K562 (cell line): ENCODE data around the gene EMC8. TPM values are rescaled to one million over a fixed set of nuclear protein-coding genes. Genes with fewer than 3 reads are reported as not detected.

Experiments used
- ATAC-seq: fragments of 200-7000 bp; cut with Tn5 transposase; 3 replicates; pipeline ENCODE4 v1.9.1; 2020; ENCODE audit warnings: moderate library complexity
- BruUV-seq: library from RNA; stranded (reverse); fragments of 400-500 nt; replicated peaks from 2 replicates; lab custom pipeline; 2021; lab: Mats Ljungman, UMichigan
- CTCF ChIA-PET: fragments of 300-600 bp; formaldehyde crosslinking; extraction: SDS; loops from one replicate; lab custom pipeline; 2021; ENCODE audit warnings: low intra/inter-chr PET ratio; lab: Yijun Ruan, JAX
- POLR2A ChIA-PET: fragments of 300-600, 350-650 bp; sonication (Branson Sonifier 250); formaldehyde crosslinking; extraction: SDS; loops from one replicate; lab custom pipeline; 2021; ENCODE audit warnings: antibody characterized with exemption, inconsistent platforms; lab: Yijun Ruan, JAX
- DNase-seq, 4 experiments: peaks; one replicate each; pipeline versions ENCODE4 v3.0.0 to v3.0.0-alpha.2; 2011 to 2018; ENCODE audit warnings: low spot score in 3 of 4, mixed read lengths in 3 of 4; ENCODE audit errors: extremely low read depth in 1 of 4
- FAIRE-seq: peaks from 2 replicates; lab custom pipeline; 2011; peaks lifted over from hg19 to GRCh38; lab: Jason Lieb, UNC
- H2AFZ ChIP-seq: 2 replicates; pipeline ENCODE4 v1.6.0; 2011; ENCODE audit warnings: low read depth, low read length, control low read depth, inconsistent platforms
- H3K27ac ChIP-seq: fragments of 200-600 bp; 3 replicates; pipeline ENCODE4 v1.8.0; 2011; ENCODE audit warnings: low read depth, mild to moderate bottlenecking, control low read depth, inconsistent platforms, low read length, moderate library complexity, mixed read lengths; ENCODE audit errors: extremely low read depth
- H3K27me3 ChIP-seq, 2 experiments: fragments of 300-600 bp in 1 of 2; 2 replicates in 1 of 2; 3 replicates in 1 of 2; pipeline versions ENCODE4 v1.6.0 to v1.8.0; 2011; ENCODE audit warnings: inconsistent platforms in 2 of 2, low read length in 2 of 2, mild to moderate bottlenecking in 1 of 2, mixed read lengths in 1 of 2, moderate library complexity in 1 of 2; ENCODE audit not compliant: control insufficient read depth in 2 of 2, insufficient read depth in 2 of 2
- H3K36me3 ChIP-seq: fragments of 300-600 bp; 3 replicates; pipeline ENCODE4 v1.8.0; 2011; ENCODE audit warnings: mild to moderate bottlenecking, low read length, inconsistent platforms; ENCODE audit not compliant: control insufficient read depth, insufficient read depth
- H3K4me1 ChIP-seq, 2 experiments: fragments of 200-600 bp in 1 of 2; replicated peaks in 1 of 2; 2 replicates in 1 of 2; 3 replicates in 1 of 2; pipeline versions ENCODE4 v1.5.1 to v1.8.0; 2011; ENCODE audit warnings: inconsistent platforms in 2 of 2, low read length in 2 of 2, mild to moderate bottlenecking in 1 of 2, mixed read lengths in 1 of 2, moderate library complexity in 1 of 2; ENCODE audit not compliant: control insufficient read depth in 2 of 2, insufficient read depth in 2 of 2
- H3K4me2 ChIP-seq: 2 replicates; pipeline ENCODE4 v1.6.1; 2011; ENCODE audit warnings: low read length, control low read depth, inconsistent platforms, mixed read lengths; ENCODE audit not compliant: insufficient read depth
- H3K4me3 ChIP-seq: fragments of 200-600 bp; sonication (generic), shearing (Covaris generic); 2 replicates; pipeline ENCODE4 v1.5.1; 2016; ENCODE audit warnings: control low read depth, inconsistent platforms
- H3K79me2 ChIP-seq: fragments of 200-600 bp; 3 replicates; pipeline ENCODE4 v1.8.0; 2011; ENCODE audit warnings: low read length, inconsistent platforms; ENCODE audit not compliant: control insufficient read depth, insufficient read depth
- H3K9ac ChIP-seq, 2 experiments: 2 replicates each; pipeline versions ENCODE4 v1.6.0 to v1.6.1; 2011; ENCODE audit warnings: low read depth in 2 of 2, low read length in 2 of 2, control low read depth in 1 of 2, inconsistent platforms in 1 of 2, mild to moderate bottlenecking in 1 of 2, mixed read lengths in 1 of 2; ENCODE audit not compliant: insufficient read depth in 1 of 2
- H3K9me1 ChIP-seq: one replicate; pipeline ENCODE4 v1.6.0; 2011; ENCODE audit warnings: inconsistent platforms, mild to moderate bottlenecking, low read length, moderate library complexity; ENCODE audit not compliant: control insufficient read depth, insufficient read depth
- H3K9me3 ChIP-seq: replicated peaks from 2 replicates; pipeline ENCODE4 v1.5.1; 2011; ENCODE audit warnings: low read depth, low read length, inconsistent platforms; ENCODE audit not compliant: control insufficient read depth, insufficient read depth
- H4K20me1 ChIP-seq: replicated peaks from 2 replicates; pipeline ENCODE4 v1.6.1; 2011; ENCODE audit warnings: low read length, inconsistent platforms, mixed read lengths; ENCODE audit not compliant: control insufficient read depth, insufficient read depth
- CHCHD3 ChIP-seq: fragments of 250-450 bp; sonication (Bioruptor Pico); IDR thresholded peaks from 2 replicates; pipeline ENCODE4 v2.1.2; 2022; ENCODE audit warnings: mild to moderate bottlenecking
- HDAC3 ChIP-seq: fragments of 450-650 bp; IDR thresholded peaks from 2 replicates; pipeline ENCODE4 v1.6.1; 2018; ENCODE audit warnings: borderline replicate concordance, mild to moderate bottlenecking, moderate library complexity; ENCODE audit not compliant: partially characterized antibody
- RBM34 ChIP-seq: fragments of 200-400 bp; formaldehyde crosslinking; IDR thresholded peaks from 2 replicates; pipeline ENCODE4 v1.6.1; 2018; ENCODE audit warnings: low read length, borderline replicate concordance; ENCODE audit not compliant: insufficient read depth
- SAFB2 ChIP-seq: fragments of 200-400 bp; formaldehyde crosslinking; IDR thresholded peaks from 2 replicates; pipeline ENCODE4 v1.6.1; 2018; ENCODE audit warnings: borderline replicate concordance, low read length, low read depth, moderate library complexity; ENCODE audit not compliant: severe bottlenecking
- ZNF24 ChIP-seq: fragments of 450-650 bp; IDR thresholded peaks from 2 replicates; pipeline ENCODE4 v1.6.1; 2016
- ZNF586 ChIP-seq: fragments of 450-650 bp; formaldehyde crosslinking; conservative IDR thresholded peaks from 2 replicates; pipeline ENCODE4 v1.4.0; 2020; ENCODE audit warnings: mild to moderate bottlenecking, moderate library complexity
- WGBS: fragments of 100-300 bp; shearing (Covaris generic); methylation state at CpG from one replicate; pipeline ENCODE4 v1.1.6; 2016; ENCODE audit warnings: low coverage, mixed read lengths; ENCODE audit not compliant: insufficient coverage; ENCODE audit errors: missing lambda C conversion rate; 5-methylcytosine and 5-hydroxymethylcytosine counted together
- in situ Hi-C: fragments of 300-500 bp; cut with MboI; formaldehyde crosslinking; loops from 4 replicates; pipeline ENCODE4 v1.15.0; 2018; ENCODE audit warnings: inconsistent platforms, mixed read lengths
- intact Hi-C: fragments of 100-400 bp; cut with micrococcal nuclease; formaldehyde crosslinking; loops from 2 replicates; pipeline ENCODE4 v1.14.2; 2022
- polyA plus RNA-seq, 8 experiments: library from polyadenylated mRNA; depleted of rRNA in 4 of 8; stranded (reverse) in 5 of 8; unstranded in 3 of 8; fragments of >200 nt; fragmentation: Nextera tagmentation in 2 of 8; fragmentation: Illumina TruSeq in 1 of 8; extraction: Ambion mirVana in 2 of 8; extraction: Trizol in 1 of 8; gene quantifications; 2 replicates each; pipeline versions ENCODE4 v1.2.1 to v1.2.3, GENCODE V29; 2011 to 2014; ENCODE audit warnings: inconsistent platforms in 1 of 8, missing spikeins in 1 of 8
- total RNA-seq, 7 experiments: library from RNA; depleted of rRNA in 6 of 7; stranded (reverse); fragments of >200 nt in 6 of 7; fragmentation: Illumina TruSeq in 2 of 7; extraction: Trizol in 2 of 7; gene quantifications; 2 replicates each; pipeline versions ENCODE4 v1.2.1 to v1.2.3, GENCODE V29; 2011 to 2021; ENCODE audit warnings: low replicate concordance in 1 of 7
- TF ChIP-seq, protein P1 (sequence below): sonication (generic); formaldehyde crosslinking; IDR thresholded peaks from 2 replicates; pipeline ENCODE4 v1.8.1; 2023; ENCODE audit warnings: mild to moderate bottlenecking, missing genetic modification reagents
- TF ChIP-seq, protein P2 (sequence below): fragments of 450-650 bp; formaldehyde crosslinking; IDR thresholded peaks from 2 replicates; pipeline ENCODE4 v1.4.0; 2022; ENCODE audit warnings: mild to moderate bottlenecking, moderate library complexity
- TF ChIP-seq, protein P3 (sequence below): fragments of 150-350 bp; conservative IDR thresholded peaks from 2 replicates; pipeline ENCODE4 v1.6.1; 2014; ENCODE audit warnings: low read length

Gene EMC8
- total and polyA plus RNA-seq, 9 of the 15 experiments (the other 6 are each of a cell fraction or from before 2014, with no cell fraction given) = 11.4 to 81.8 (median 48.6) TPM

DNA sequence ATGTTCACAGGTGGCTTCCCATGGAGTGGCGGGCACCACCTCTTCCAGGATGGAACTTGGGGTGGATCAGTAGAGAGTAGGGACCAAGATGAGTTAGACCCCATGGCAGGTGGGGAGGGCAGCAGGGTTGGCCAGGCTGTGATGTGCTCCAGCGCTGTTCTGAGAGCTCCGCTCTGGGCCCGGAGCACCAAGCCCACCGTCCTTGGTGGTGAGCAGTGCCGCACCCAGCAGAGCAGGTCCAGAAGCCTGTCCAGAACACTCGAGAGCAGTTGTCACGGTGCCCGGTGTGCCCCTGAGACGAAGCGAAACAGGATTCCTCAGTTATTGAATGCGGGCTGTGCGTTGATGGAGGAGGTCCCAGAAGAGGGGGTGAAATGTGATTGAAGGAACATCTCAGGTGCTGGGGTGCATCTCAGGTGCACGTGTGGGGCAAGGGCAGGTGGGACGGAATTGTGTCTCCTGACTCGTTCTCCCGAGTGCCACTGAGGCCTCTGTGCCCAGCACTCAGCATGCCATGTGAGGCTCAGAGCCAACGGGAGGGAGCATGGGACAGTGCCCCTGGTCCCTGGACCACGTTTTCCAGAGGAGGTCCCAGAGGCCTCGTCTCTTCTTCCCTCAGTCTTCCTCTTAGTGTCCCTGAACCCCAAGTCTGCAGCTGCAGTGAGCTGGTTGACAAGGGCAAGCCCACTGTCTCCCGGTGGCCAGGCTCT lies 39.7 kb upstream of the EMC8 start:
- CTCF ChIA-PET = no interaction called here
- Histone ChIP-seq H3K4me2 (no peak overlapping the region), H4K20me1 (peaks cover 3% of the 10 kb centered on the region; the same call in 1 of the 2 replicates), H3K4me3 (no peak overlapping the region), H2AFZ (no peak overlapping the region), H3K27ac (no peak overlapping the region), H3K9ac (no peak overlapping the region)
- FAIRE-seq = no peak
- TF ChIP-seq CHCHD3 (no peak), ZNF586 (CRISPR knock-in tag) (no peak), RBM34 (no peak), SAFB2 (no peak), ZNF24 (no peak), HDAC3 (no peak)
- TF ChIP-seq, protein P1, sequence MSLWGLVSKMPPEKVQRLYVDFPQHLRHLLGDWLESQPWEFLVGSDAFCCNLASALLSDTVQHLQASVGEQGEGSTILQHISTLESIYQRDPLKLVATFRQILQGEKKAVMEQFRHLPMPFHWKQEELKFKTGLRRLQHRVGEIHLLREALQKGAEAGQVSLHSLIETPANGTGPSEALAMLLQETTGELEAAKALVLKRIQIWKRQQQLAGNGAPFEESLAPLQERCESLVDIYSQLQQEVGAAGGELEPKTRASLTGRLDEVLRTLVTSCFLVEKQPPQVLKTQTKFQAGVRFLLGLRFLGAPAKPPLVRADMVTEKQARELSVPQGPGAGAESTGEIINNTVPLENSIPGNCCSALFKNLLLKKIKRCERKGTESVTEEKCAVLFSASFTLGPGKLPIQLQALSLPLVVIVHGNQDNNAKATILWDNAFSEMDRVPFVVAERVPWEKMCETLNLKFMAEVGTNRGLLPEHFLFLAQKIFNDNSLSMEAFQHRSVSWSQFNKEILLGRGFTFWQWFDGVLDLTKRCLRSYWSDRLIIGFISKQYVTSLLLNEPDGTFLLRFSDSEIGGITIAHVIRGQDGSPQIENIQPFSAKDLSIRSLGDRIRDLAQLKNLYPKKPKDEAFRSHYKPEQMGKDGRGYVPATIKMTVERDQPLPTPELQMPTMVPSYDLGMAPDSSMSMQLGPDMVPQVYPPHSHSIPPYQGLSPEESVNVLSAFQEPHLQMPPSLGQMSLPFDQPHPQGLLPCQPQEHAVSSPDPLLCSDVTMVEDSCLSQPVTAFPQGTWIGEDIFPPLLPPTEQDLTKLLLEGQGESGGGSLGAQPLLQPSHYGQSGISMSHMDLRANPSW = no peak
- TF ChIP-seq, protein P2, sequence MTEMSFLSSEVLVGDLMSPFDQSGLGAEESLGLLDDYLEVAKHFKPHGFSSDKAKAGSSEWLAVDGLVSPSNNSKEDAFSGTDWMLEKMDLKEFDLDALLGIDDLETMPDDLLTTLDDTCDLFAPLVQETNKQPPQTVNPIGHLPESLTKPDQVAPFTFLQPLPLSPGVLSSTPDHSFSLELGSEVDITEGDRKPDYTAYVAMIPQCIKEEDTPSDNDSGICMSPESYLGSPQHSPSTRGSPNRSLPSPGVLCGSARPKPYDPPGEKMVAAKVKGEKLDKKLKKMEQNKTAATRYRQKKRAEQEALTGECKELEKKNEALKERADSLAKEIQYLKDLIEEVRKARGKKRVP = no peak
- TF ChIP-seq, protein P3, sequence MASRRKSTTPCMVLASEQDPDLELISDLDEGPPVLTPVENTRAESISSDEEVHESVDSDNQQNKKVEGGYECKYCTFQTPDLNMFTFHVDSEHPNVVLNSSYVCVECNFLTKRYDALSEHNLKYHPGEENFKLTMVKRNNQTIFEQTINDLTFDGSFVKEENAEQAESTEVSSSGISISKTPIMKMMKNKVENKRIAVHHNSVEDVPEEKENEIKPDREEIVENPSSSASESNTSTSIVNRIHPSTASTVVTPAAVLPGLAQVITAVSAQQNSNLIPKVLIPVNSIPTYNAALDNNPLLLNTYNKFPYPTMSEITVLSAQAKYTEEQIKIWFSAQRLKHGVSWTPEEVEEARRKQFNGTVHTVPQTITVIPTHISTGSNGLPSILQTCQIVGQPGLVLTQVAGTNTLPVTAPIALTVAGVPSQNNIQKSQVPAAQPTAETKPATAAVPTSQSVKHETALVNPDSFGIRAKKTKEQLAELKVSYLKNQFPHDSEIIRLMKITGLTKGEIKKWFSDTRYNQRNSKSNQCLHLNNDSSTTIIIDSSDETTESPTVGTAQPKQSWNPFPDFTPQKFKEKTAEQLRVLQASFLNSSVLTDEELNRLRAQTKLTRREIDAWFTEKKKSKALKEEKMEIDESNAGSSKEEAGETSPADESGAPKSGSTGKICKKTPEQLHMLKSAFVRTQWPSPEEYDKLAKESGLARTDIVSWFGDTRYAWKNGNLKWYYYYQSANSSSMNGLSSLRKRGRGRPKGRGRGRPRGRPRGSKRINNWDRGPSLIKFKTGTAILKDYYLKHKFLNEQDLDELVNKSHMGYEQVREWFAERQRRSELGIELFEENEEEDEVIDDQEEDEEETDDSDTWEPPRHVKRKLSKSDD = no peak
- TF ChIP-seq, all 486 proteins: peak for 0
- no peak for ATAC-seq
- WGBS = under 1% methylated on average over 21 of the region's 21 CpGs
- DNase-seq = no peak
- Histone ChIP-seq H3K9me1 (peaks cover 3% of the 10 kb centered on the region), H3K9me3 (no peaks in the 10 kb centered on the region; the same call in 1 of the 2 replicates), H3K79me2 (no peaks in the 10 kb centered on the region), H3K4me1 (peaks cover 0 to 5% of the 10 kb centered on the region in 2 experiments; a peak in 1 of 5 replicates), H3K27me3 (peaks cover 52 to 80% of the 10 kb centered on the region in 2 experiments), H3K36me3 (no peaks in the 10 kb centered on the region)
- in situ Hi-C loops (no loop called here), intact Hi-C loops (no loop called here)
- POLR2A ChIA-PET = no interaction called here
- BruUV-seq = no TSS peak
